A549 (cell line): ENCODE results near the gene ARFGAP2.

Experiments
- CTCF ChIP-seq: fragments of >200 bp; sonication (Bioruptor Twin); formaldehyde crosslinking; IDR thresholded peaks from 3 replicates; pipeline ENCODE4 v1.5.1; 2016
- KDM1A ChIP-seq: fragments of 200-600 bp; sonication (generic); IDR thresholded peaks from 2 replicates; pipeline ENCODE4 v1.6.1; 2016; ENCODE audit warnings: low read depth, mild to moderate bottlenecking
- POLR2A ChIP-seq: IDR thresholded peaks from 2 replicates; pipeline ENCODE4 v1.6.1; 2012; ENCODE audit warnings: mild to moderate bottlenecking, low read length
- RAD21 ChIP-seq, 2 experiments: fragments of >200 bp in 1 of 2; sonication (Bioruptor Twin) in 1 of 2; formaldehyde crosslinking in 1 of 2; IDR thresholded peaks in 1 of 2; conservative IDR thresholded peaks in 1 of 2; 2 replicates in 1 of 2; 3 replicates in 1 of 2; pipeline ENCODE4 v1.6.1; 2012 to 2018; ENCODE audit warnings: inconsistent platforms in 1 of 2
- ZC3H11A ChIP-seq: fragments of 450-650 bp; IDR thresholded peaks from 2 replicates; pipeline ENCODE4 v1.6.1; 2014; ENCODE audit warnings: antibody characterized with exemption, mild to moderate bottlenecking

GRCh38 chr11:47215366-47215910 lies 38.8 kb upstream of the ARFGAP2 start:
- TF ChIP-seq CTCF (no peak), ZC3H11A (no peak), RAD21 (conservative IDR thresholded peaks at IDR 0.05 in 1 of 2, IDR thresholded peaks at IDR 0.05 in 1 of 2) (no peak), KDM1A (no peak), POLR2A (no peak)
